GM12872 (cell line): Measurements from ENCODE around the gene KIRREL1.

Source experiments
- TF ChIP-seq, protein P1 (sequence below): IDR thresholded peaks from 3 replicates; pipeline ENCODE4 v1.5.1; 2011; ENCODE audit warnings: low read depth, mild to moderate bottlenecking, low read length, moderate library complexity; ENCODE audit not compliant: insufficient read depth

KIRREL1 gene

DNA sequence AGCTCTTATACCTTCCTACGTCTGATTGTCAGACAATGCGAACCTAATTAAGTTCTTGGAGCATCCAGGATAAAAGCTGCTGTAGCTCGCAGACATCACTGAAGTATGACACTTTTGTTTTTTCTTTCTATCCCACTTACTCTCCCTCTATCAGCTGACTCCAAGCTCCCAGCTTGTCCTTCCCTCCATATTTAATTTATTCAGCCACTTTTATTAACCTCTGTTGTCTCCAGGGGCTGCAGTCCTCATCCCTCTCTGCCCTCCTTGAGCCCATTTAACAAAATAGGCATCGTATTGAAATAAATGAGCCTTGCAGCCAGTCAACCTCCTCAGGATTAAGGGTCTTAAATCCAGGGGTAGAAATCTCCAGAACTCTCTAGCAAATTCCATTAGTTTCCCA, 7.1 kb downstream of the KIRREL1 start:
- TF ChIP-seq, protein P1, sequence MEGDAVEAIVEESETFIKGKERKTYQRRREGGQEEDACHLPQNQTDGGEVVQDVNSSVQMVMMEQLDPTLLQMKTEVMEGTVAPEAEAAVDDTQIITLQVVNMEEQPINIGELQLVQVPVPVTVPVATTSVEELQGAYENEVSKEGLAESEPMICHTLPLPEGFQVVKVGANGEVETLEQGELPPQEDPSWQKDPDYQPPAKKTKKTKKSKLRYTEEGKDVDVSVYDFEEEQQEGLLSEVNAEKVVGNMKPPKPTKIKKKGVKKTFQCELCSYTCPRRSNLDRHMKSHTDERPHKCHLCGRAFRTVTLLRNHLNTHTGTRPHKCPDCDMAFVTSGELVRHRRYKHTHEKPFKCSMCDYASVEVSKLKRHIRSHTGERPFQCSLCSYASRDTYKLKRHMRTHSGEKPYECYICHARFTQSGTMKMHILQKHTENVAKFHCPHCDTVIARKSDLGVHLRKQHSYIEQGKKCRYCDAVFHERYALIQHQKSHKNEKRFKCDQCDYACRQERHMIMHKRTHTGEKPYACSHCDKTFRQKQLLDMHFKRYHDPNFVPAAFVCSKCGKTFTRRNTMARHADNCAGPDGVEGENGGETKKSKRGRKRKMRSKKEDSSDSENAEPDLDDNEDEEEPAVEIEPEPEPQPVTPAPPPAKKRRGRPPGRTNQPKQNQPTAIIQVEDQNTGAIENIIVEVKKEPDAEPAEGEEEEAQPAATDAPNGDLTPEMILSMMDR = no peak

DNA sequence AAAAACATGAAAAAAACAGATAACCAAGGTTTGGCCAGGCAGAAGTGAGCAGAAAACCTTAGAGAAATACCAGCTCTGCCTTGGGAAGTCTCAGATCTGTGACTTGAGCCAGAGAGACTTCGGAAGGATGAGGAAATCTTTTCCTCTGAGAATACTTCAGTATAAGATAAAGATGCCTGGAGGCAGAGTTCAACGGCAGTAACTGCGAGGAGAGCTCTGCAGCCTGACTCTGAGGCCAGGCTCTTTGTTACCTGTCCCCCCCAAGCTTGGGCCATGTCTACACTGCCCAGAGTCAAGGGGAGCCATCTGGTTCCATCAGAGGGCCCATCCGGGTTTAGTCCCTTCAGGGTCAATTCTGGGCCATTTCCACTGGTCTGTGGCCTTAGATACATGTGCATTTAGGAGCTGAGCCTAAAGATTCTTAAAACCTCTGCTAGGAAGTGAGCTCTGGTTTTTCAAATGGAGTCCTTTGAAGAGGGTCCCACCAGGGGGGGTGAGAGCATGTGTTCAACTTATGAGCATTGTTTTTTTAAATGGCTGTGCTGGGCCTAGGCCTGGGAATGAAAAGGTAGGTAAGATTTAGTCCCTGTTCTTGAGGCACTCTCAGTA, 8.7 kb downstream of the KIRREL1 start:
- TF ChIP-seq, protein P1 = no peak

DNA sequence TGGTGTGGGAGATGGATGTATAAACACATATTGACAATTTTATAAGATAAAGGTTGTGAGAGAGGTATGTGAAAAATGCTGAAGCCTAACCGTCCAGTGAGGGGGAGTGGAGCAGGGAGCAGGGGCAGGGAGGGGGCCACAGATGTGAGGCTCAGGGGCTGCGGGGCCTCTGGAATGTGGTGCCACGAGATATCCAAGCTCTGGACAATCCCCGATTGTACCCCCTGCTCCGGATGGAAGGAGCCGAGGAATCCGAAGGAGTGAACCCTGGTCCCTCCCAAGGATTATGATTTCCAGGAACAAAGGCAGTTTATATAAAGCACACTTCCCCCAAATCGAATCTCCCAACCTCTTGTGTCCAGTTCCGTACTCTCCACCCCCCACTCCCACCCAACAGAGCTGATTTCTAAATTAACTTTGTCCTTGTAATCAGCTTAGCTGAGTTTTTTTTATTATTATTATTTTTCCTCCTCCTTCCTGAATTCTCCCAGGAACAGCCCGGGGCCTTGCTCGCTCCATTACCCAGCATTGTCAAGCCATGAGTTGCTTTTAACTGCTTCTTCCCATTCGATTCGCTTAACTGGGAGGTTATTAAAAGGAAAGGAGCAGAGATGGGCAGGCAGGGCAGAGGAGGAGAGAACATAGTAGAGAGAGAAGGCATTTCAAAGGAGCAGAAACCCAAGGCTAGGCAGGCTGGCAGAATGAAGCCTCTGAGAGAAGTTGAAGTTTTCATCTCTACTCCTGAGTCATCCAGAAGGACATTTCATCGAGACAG, 9.4 kb downstream of the KIRREL1 start:
- TF ChIP-seq, protein P1 = no peak

DNA sequence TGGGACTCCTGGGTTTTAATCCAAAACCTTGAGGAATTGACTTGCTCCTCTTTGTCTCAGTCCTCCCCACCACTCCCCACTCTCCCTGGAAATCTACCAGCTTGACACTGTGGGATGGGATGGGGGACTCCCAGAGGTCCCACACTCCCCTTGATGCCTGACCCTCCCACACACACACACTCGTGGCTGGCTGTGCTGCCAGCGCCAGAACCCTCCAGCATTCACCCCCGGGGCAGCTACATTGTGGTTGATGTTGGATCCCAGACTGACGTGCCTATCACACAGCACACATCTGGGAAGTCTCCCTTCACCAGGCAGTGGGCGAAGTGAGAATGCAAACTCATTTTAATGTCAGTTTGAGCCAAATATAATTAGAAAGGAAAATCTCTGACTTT, 10.0 kb downstream of the KIRREL1 start:
- TF ChIP-seq, protein P1 = no peak

DNA sequence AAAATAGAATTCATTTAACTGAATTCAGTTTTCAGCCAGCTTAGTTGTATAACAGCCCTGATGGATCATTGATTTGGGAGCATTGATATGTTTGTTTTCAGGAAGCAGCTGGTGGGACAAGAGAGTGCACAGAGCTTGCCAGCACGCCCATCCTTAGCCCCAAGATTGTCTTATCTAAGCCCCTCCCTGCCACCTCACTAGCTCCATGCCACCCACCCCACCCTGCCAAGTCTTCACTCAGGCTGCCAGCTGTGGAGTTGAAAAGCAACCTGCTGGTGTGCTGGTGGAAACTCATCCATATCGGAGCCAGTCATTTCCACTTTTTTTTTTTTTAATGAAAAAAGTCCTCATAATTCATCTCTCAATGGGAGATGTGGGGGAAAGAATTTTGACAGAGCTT, 11.8 kb downstream of the KIRREL1 start:
- TF ChIP-seq, protein P1 = no peak

DNA sequence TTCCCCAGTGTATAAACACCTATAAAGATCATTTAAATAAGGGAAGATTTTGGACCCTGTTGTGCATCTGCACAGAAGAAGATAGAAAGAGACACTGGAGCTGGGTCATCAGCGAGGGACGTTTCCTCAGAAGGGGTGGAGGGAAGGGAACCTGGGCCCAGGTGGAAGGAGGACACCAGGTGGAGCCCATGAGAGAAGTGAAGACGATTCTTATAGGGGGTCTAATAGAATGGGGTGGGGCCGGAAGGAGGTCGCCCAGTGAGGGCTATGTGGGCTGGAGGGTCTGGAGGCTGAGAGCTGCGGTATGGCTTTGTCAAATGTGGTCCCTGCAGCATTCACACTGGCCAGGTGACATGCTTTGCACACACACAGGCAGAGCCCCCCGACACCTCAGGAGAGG, 13.7 kb downstream of the KIRREL1 start:
- TF ChIP-seq, protein P1 = no peak

DNA sequence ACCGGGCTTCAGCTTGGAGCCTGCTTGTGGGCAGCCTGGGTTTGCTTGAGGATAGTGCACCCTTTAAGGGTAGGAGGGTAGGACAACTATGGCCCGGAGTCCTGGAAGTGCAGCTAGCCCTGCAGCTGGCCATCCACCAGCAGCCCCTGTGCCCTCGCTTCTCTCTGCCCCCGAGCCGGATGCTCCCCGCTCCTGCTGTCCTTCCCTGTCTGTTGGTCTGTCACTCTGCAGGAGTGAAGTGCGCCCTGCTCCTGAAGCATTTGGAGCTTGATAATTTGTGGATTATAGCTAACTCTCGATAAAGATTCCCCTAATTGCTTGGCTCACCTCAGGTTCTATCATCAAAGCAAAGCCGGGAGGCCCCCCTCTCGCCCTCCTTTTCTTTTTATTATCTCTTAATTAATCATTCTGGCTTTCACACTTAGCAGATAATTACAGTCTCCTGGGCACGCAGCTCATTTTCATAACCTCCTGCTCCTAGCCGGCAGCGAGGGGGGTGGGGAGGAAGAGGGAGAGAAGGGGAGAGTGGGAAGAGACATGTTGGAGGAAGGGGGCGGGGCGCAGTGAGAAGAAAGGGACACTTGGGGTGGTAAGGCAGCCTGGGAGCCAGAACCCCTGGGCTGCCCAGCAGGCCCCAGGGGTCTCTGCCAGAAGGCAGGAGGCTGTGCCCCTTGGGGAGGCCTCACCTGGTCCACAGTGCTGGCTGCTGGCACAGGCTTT, 14.4 kb downstream of the KIRREL1 start:
- TF ChIP-seq, protein P1 = no peak
